Activated T-cell treated with anti-CD3 and anti-CD28 coated beads for 1 hour (primary cell): ENCODE measurements around the gene AQP9.

Experiments
- DNase-seq: peaks from one replicate; pipeline ENCODE4 v3.0.0-alpha.2; 2020; ENCODE audit warnings: low read depth

Gene AQP9

DNA sequence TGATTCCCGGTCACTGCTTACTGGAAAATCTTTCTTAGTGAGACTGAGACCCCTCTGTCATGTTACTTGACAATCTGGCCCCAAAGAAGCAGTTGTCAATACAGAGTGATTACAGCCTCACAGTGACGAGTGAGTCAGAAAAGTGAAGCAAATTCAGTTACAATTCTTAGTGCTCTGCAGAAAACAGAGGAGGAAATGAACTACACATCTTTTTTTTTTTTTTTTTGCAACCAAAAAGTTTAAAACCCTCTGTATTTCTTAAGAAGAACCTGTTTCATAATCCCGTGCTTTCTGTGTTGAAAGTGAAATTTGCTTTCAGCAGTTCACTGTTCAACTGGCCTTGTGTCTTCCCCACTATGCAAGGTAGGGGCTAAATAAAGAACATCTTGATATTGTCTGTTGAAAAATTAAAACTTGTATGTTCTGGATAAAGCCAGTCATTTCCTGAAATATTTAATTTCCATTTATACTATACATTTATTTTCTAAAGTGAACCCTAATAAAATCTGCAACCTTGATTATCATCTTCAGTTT is 1.9 kb downstream of the AQP9 start:
- no peak for DNase-seq

DNA sequence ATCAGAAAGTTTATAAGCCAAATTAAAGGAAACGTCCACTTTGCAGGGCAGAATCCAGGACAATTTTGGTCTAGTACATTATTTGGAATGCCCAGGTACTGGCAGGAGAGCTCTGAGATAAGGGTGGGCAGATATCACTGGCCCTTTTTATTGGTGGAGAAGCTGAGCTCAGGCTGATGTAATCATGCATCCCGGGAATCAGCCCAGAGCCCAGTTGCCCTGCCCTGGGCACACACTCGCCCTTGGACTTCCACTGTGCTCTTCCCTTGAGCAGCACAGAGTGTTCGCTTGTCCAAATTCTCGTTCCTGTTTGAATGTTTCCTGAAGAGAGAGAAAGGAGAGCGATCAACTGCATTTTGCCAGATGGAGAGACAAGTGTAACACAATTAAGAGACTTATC is 3.7 kb downstream of the AQP9 start:
- DNase-seq, result no peak

DNA sequence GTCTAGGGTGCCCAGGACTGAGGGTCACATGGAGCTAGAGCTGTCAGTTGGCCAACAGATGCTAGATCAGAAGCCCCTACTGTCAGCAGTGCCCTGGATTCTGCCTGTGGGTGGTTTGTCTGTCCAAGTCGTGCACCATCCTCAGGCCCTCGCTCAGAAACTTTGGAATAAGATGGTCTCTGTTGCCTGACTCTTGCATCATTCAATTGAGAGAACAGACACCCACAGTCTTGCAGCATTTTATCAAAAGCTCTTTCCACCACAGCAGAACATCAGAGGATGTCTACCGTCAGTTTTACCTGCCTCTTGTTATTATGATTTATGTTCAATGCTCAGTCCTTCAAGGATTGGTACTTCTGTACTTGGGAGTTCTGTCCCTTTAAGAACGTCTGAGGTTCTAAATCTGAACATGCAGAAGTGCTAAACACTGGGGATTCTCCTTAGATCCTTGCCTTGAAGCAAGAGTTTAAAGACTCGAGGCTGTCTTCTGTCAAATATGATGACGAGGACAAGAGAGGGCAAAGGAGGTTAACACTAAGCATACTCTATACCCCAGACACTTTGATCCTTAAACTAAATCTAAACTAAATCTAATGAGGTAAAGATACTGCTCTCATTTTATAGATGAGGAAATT is 4.8 kb downstream of the AQP9 start:
- DNase-seq, result no peak

DNA sequence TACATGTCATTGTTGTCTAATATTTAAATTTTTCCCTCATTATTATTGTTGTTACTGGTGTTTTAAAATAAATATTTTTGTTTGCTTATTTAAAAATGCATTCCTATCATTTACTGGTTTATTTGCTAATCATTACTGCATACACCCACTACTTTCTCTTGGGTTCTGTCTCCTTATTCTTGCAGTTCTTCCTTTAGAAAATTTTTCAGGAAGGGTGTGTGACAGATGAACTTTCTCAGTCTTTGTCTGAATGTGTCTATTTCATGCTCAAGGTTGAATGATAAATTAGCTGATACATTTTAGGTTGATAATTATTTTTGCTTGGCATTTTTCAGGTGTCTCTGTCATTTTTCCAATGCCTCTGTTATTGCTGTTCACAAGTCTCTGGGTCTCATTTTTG is 7.4 kb downstream of the AQP9 start:
- DNase-seq, result no peak

DNA sequence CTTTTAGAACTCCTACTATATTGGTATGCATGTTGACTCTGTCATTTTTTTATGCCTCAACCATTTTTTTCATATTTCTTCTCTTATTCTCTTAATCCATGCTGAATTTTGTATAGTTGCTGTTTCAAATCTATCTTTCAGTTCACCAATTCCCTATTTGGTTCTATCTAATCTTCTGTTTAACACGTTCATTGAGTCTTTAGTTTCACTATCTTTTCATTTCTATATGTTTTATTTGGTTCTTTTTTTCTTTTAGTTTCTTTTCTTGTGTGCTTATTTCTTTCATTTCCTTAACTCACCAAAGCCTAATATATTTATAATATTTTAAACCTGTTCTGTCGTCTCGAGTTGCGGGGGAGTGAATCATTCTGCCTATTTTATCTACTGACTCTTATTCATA is 8.0 kb downstream of the AQP9 start:
- DNase-seq, result no peak

DNA sequence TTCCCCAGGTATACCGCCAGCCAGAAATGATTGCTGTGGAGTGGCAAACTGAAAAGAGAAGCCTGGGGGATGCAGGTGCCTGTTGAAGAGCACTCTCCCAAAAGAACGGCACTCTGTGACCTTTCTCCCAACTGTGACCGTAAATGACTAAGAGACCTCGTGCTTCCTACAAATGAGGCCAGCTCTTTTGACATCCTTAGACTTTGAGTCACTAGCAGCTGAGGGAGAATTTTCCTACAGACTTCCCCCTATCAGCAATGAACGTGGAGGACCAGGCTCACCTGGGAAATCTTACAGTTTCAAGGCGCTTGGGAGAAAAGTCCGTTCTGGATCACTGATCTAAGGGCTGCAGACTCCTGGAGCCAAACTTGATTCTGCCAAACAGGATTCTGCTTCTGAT is 8.6 kb downstream of the AQP9 start:
- no peak for DNase-seq

DNA sequence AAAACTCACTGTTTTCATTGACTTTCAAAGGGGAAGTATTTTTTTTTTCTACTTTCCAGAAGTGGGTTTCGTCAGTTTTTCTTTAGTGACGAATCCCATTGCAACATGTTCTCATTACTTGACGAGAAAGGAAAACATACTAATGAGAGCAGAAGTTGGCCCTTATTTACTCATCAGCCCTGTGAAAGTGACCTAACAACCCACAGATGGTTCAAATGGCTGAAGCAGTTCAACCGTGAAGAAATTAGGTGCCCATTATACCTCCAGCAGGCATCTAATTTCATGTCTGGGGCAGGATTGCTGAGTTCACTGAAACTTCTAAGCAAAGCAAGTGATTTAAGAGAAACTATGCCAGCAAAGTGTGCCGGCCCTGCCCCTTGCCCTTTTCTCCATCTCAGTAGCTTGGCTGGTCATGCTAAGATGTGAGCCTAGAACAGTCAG is 9.0 kb downstream of the AQP9 start:
- no peak for DNase-seq

DNA sequence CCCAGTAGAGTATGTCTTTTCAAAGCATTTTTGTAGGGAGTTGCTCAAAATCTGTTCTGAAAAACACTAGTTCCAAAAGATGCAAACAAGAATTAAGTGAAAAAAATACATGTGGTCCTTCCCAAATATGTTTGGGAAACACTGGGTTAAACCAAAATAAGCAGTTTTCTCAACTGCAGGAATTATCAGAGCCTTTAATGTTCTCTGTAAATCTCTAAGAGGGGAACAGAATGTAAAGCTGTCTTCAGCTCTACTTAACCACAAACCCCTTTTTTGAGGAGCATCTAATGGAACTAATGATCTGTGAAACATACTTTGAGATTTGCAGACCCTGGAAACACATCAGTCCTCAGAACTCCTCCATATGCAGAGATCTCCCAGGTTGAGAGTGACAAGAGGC is 9.9 kb downstream of the AQP9 start:
- DNase-seq, result no peak

DNA sequence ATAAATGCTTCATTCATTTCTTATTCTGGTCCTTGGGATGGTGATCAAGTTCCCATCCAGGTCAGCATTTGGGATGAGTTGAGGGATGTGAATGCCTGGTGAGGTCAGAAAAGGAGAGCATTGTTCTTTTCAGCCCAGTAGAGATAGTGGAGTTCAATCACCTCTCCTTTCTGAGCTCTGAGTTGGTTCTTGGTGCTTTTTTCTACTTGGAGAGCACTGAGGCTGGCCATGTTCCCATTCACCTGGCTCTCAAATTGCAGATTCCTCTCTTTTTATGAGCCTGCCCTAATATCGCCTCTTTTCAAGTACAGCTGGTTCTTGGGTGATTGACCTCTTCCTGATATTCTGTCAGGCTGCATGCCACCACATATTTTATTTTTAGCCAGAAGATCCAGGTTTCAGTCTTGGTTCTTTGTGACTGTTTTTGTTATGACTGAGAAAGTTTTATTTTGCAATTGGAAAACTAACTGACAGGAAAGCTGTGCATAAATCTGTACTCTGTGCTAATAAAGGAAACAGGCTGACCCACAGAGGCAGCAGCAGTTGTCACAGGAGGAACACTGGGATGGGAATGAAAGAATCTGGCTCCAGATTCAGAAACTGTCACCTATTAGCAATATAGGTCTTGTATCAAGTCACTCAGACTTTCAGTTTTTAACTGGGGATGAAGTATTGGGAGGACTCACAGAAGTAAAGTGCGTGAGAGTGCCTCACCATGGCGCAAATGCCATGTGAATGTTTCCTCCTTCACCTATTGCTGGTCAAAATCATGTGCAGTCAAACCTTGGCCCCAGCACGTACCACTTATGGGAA is 10.7 kb downstream of the AQP9 start:
- no peak for DNase-seq

DNA sequence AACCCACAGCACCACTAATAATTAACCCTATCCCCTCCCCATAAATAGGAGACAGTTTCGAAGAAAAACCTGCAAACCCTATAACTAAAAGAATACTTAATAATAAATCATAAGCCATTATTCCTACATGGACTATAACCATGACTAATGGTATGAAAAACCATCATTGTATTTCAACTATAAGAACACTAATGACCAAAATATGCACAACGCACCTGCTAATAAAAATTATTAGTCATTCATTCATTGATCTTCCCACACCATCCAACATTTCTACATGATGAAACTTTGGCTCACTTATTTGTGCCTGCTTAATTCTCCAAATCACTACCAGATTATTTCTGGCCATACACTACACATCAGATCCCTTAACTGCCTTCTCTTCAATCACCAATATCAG is 16.6 kb downstream of the AQP9 start:
- no peak for DNase-seq

DNA sequence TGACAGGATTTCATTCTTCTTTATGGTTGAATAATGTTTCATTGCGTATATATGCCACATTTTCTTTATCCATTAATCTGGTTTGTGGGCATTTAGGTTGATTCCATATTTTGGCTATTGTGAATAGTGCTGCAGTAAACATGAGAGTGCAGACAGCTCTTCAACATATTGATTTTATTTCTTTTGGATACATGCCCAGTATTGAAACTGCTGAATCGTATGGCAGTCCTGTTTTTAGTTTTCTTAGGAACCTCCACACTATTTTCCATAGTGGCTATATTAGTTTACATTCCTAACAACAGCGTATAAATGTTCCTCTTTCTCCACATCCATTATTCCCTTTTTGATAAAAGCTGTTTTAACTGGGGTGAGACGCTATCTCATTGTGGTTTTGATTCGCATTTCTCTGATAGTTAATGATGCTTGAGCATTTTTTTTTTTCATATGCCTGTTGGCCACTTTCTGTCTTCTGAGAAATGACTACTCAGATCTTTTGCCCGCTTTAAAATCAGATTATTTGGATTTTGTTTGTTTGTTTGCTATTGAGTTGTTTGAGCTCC is 21.7 kb downstream of the AQP9 start:
- no peak for DNase-seq

DNA sequence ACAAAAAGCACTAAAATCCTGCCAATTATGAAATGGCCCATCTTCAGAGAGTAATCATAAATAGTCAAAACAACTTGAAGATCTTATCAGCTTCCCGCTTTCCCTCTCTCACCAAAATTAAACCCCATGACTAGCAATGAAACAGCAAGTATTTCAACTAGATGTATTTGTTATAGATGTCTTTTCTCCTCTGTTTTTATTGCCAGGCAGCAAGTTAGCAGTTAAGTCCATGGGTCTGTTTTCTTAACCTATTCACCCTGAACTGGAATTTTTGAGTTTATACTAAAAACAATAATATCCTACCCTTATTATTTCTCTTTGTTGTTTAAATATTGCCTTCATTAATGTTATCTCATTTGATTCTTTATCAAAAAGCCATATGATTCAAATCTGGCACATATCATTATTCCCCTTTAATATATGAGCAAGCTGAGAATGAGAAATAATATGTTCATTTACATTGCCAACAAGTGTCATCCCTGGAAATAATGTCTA is 23.3 kb downstream of the AQP9 start:
- no peak for DNase-seq

DNA sequence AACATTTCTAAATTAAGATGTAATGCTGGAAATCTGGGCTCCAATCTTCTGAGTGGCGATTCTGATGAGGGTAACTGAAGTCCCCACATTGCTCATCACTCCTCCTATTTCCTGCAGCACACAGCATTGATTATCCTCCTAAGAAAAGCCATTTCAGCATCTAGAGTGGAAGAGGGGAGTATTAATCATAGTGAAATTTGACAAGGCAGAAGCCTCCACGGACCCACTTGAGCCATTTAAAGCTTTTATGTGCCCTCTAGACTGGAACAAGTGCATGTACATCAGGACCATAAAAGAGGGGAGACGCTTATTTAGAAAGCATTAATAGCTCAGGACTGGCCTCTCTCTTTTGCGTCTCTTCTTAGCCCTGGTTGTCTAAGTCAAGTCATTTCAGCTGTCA is 25.8 kb downstream of the AQP9 start:
- no peak for DNase-seq

DNA sequence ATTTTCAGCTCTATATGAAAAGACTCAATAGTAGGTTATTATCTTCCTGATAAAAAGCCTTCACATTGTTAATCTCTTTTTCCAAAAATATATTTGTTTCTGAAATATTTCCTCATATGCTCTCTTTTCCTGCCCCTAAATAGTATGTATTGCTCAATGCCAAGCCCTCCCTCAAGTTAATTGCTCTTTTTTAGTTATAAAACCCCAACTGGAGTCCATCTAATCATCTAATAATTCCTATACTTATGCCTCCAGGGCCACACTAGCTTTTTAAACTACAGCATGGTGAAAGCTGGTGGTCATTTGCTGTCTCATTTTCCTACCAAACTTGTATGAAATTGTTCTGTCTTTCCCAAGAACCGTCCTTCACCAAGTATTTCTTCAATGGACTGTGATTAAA is 26.7 kb downstream of the AQP9 start:
- no peak for DNase-seq

DNA sequence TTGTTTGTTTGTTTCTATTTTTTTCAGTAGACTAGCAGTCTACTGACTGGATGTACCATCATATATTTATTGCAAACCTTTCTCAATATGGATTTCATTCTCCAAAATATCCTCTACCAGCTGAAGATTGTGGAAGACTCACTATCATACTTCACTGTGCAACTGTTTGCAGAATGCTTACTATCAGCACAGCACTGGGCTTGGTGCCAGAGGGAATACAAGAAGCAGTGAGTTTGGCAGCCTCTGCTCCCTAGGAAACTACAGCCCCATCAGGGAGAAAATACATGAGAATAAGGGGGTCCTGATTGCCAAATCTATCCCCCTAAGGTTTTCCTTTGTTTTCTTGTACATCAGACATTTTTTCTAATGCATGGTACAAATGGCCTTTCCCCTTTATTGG is 27.5 kb downstream of the AQP9 start:
- no peak for DNase-seq

DNA sequence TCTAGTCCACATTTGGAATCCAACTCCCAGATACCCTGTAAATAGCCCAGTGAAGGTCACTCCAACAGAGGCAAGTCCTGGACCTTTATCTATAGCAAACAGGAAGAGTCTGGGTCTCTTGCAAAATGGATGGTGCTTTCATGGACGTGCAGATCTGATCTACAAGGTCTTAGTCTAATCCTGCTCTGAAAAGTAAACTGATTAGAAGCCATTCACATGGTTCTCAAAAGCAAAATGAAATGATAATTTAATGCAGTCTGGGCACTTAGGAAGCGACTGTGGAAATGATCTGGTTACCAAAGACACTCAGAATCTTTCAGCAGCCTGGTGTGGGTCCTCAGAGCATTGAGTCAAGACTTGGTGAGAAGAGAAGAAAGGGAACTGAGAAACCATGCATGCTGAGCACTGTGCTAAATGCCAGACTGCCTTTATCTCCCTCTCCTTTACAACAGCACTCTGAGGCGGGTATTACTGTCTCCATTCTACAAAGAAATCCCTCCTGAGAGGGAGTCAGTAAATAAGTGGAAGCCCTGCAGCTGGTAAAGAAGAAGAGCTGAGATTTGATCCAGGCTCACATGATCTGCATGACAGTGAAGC is 29.0 kb downstream of the AQP9 start:
- no peak for DNase-seq

DNA sequence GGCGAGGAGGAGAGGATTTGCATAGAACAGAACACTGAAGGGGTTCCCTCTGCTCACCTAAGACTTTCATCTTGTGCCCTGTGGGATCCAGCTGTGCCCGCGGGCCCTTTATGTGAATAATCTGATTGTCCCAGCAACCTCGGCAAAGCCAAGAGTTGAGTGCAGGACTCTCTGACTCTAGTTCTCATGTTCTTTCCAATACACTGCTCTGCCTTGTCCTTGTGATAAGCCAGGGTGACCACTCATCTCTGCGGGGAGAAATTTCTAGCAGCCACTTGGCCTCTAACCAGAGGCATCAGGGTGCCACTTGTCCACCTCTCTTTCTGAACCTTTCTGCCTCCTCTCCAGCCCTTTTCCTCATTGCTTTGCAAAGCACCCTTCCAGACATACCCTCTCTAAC is 31.8 kb downstream of the AQP9 start:
- DNase-seq, result no peak

DNA sequence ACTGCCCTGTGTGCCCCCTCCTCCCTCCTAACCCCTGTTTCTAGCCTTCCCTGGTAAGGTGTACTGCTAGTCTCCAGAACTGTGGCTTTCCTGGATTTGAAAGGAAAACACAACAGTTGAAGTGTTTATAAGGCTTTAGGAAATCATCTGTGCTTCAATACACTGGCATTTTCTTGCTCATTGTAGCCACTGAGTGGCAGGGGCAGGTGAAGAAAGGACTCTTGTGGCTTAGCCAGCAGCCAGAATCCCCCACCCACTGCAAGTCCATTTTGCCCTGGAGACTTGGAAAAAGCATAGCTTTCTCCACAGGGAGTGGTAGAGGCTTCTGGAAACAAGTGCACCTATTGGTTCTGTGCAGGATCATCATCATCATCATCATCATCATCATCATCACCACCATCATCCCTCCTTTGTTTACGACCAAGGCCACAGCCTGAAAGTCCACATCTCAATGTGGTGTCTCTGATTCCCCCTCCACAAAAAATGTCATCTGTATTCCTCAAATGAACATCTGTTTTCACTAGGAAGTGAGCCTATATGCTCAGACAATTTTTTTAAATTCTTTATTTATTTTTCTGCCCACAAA is 33.4 kb downstream of the AQP9 start:
- DNase-seq, result no peak

DNA sequence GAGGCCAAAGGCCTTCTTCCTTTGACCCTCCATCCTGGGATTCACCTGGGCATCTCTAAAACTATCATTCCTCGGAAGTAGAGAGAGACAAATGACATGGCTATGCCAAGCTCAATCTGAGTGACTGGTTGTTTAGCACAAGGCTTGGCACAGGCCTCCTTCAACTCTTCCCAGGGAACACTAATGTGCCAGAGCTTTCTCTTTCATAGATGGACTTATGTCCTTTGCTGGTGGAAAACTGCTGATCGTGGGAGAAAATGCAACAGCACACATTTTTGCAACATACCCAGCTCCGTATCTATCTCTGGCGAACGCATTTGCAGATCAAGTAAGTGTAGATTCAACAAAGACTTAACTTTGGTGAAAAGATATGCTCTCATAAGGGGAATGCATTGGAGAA is 36.5 kb downstream of the AQP9 start:
- no peak for DNase-seq

DNA sequence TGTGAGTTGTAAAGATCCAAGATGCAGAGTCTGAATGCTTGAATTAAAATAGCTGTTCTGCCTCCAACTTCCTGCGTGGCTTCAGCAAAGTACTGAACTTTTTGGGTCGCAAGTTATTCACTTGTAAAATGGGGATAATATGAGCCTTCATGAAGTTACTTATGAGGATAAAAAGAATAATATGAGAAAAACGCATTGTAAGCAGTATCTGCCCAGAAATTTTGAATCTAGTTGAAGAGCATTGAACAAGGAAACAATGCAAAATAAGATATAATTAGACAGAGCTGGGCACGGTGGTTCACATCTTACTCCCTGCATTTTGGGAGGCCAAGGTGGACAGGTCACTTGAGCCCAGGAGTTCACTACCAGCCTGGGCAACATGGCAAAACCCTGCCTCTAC is 37.8 kb downstream of the AQP9 start:
- DNase-seq, result no peak

DNA sequence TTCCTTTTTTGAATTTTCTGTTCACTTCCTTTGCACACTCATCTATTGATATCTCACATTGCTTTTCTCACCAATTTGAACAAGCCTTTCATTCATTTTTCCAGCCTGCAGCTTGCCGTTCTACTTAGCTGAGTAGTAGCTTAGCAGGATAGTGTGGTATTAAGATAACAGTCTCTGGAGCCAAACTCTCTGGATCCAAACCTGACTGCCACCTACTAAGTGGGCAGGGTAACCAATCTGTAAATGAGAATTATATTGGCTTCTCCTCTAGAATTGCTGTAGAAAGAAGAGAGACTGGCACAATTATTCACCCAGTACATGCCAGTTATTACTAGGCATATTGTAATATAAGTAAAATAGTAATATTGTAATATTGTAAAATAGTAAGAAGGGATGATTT is 40.5 kb downstream of the AQP9 start:
- DNase-seq, result no peak

DNA sequence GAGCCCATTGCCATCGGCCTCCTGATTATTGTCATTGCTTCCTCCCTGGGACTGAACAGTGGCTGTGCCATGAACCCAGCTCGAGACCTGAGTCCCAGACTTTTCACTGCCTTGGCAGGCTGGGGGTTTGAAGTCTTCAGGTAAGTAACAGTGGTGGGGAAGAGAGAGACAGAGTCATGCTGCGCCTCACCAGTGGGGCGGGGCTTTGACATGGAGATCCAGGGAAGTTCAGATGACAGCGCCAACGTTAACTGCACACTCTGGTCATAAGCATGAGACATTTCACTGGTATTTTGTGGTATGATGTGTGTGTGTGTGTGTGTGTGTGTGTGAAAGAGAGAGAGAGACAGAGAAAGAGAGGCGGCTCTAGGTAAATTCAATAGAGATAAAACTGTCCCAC is 41.0 kb downstream of the AQP9 start:
- DNase-seq, result no peak
